Adrenal gland (tissue), 5 donors: Measurements from ENCODE around the gene RHBDL3.

Source experiments
- CTCF ChIP-seq, 6 experiments: fragments of 450-650 bp in 4 of 6; fragments of 200-600 bp in 2 of 6; sonication (generic) in 1 of 6; IDR thresholded peaks; 1 replicate in 5 of 6; 2 replicates in 1 of 6; pipeline versions ENCODE4 v1.5.1 to v1.8.0; 2016 to 2021; ENCODE audit warnings: antibody characterized with exemption in 6 of 6, mild to moderate bottlenecking in 2 of 6, moderate library complexity in 1 of 6
- POLR2A ChIP-seq, 2 donors: fragments of 450-650 bp; IDR thresholded peaks; one replicate each; pipeline ENCODE4 v1.6.1; 2017; ENCODE audit warnings: antibody characterized with exemption in 2 of 2, mild to moderate bottlenecking in 2 of 2, moderate library complexity in 1 of 2
- donor health status: DM: no; HTN: no; CAD: no.

GRCh38 chr17:32297860-32298259, 32.2 kb downstream of the RHBDL3 start:
- TF ChIP-seq CTCF (IDR thresholded peaks at IDR 0.05) (no peak), POLR2A (IDR thresholded peaks at IDR 0.05) (no peak)
